Bronchial epithelial cell (primary cell): ENCODE measurements around the gene DDX28. TPM values are rescaled to one million over a fixed set of nuclear protein-coding genes. Genes with fewer than 3 reads are reported as not detected.
A peak's percentile ranks its signal among the peaks of the same experiment; 100 is the strongest.

Experiments
- DNase-seq: peaks from one replicate; pipeline ENCODE4 v3.0.0-alpha.2; 2010; ENCODE audit warnings: low read depth
- FAIRE-seq: peaks from 2 replicates; lab custom pipeline; 2011; peaks lifted over from hg19 to GRCh38; lab: Jason Lieb, UNC
- H3K27me3 ChIP-seq: 2 replicates; pipeline ENCODE4 v1.5.1; 2011; ENCODE audit warnings: low read length; ENCODE audit not compliant: control insufficient read depth, insufficient read depth
- H3K36me3 ChIP-seq: 2 replicates; pipeline ENCODE4 v1.5.1; 2011; ENCODE audit warnings: low read length; ENCODE audit not compliant: control insufficient read depth, insufficient read depth
- H3K4me3 ChIP-seq: 2 replicates; pipeline ENCODE4 v1.5.1; 2011; ENCODE audit warnings: mild to moderate bottlenecking, low read depth, low read length, control low read depth
- CTCF ChIP-seq: IDR thresholded peaks from 2 replicates; pipeline ENCODE4 v1.5.1; 2011; ENCODE audit warnings: mild to moderate bottlenecking, moderate library complexity, low read length, control low read depth, inconsistent platforms; ENCODE audit not compliant: insufficient read depth, severe bottlenecking
- total RNA-seq: library from RNA; depleted of rRNA; stranded (reverse); fragments of >200 nt; gene quantifications from 2 replicates; pipeline ENCODE4 v1.2.1, GENCODE V29; 2014

The DDX28 gene
- total RNA-seq, 1 donor from 2014 or later, result 16.3 TPM

- H3K27me3 ChIP-seq, result no peaks in the 10 kb centered on the region
- H3K4me3 ChIP-seq, result no peak overlapping the region
- DNase-seq (no peak), FAIRE-seq (no peak)
- no peak for TF ChIP-seq CTCF
- H3K36me3 ChIP-seq, result no peaks in the 10 kb centered on the region
These were observed 33.6 kb downstream of the DDX28 start for GRCh38 chr16:67989322-67990017.

- no peak for FAIRE-seq
- H3K36me3 ChIP-seq, result no peaks in the 10 kb centered on the region
These were observed 34.4 kb downstream of the DDX28 start for GRCh38 chr16:67988675-67989074.

GRCh38 chr16:67987460-67988160, 35.4 kb downstream of the DDX28 start:
- FAIRE-seq (no peak), DNase-seq (peak; percentile 40)
- Histone ChIP-seq H3K36me3 (no peaks in the 10 kb centered on the region), H3K27me3 (no peaks in the 10 kb centered on the region), H3K4me3 (no peak overlapping the region)
- TF ChIP-seq CTCF, result no peak

More at GRCh38 chr16:67988675-67989074, 34.4 kb downstream of the DDX28 start:
- no peaks in the 10 kb centered on the region for H3K27me3 ChIP-seq
- no peak overlapping the region for H3K4me3 ChIP-seq
- DNase-seq, result no peak
- TF ChIP-seq CTCF, result no peak

- no peak for TF ChIP-seq CTCF
- Histone ChIP-seq H3K27me3 (no peaks in the 10 kb centered on the region), H3K36me3 (no peaks in the 10 kb centered on the region), H3K4me3 (no peak overlapping the region)
- FAIRE-seq, result no peak
- no peak for DNase-seq
These were observed 36.1 kb downstream of the DDX28 start for GRCh38 chr16:67986949-67987348.

- FAIRE-seq (no peak), DNase-seq (no peak)
- no peak for TF ChIP-seq CTCF
- peaks cover 2% of the 10 kb centered on the region for H3K27me3 ChIP-seq
- no peak overlapping the region for H3K4me3 ChIP-seq
- no peaks in the 10 kb centered on the region for H3K36me3 ChIP-seq
These were observed 40.9 kb downstream of the DDX28 start for GRCh38 chr16:67982011-67982696.
